ENCODE results near the gene KRT6B. TPM values are rescaled to one million over a fixed set of nuclear protein-coding genes. Genes with fewer than 3 reads are reported as not detected.
"Not testable (repeated sequence)": the region's sequence is repeated elsewhere in the genome, so short reads cannot be mapped to it uniquely, and the experiment has no call there.

The KRT6B gene
- total RNA-seq = not detected
- not detected for total RNA-seq (2013)

DNA sequence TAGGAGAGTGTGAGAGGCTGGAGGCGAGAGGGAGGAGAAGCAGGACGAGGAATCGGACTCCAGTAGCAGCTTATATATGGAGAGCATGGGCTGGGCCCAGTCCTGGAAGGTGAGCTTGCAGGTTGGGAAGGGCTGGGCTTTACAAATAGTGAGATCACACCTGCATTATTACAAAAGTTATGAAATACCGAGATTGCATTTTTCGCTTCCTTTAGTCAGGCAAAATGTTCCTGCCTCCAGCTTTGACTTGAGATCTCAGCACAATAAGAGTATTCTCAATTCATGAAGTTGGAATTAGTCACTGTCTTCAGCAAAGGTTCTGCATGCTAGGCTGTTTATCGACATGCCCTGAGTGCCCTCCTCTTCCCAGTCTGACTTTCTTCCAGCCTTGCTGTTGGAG is at the start of gene KRT6B:
TSS of gene KRT6B (minus strand) at position 46 of the 400 bp plus-strand sequence. CDS start 68 bp downstream, outside the sequence.
- Mint-ChIP-seq H3K4me3 (no peak within 1 kb of the TSS), H3K9me3 (no peaks in the 10 kb centered on the region), H3K36me3 (no peaks in the 10 kb centered on the region), H3K27ac (no peak within 1 kb of the TSS), H3K27me3 (ENCODE audit: low read depth in 2 of 2) (peaks cover 8 to 14% of the 10 kb centered on the region in 2 donors), H3K4me1 (peaks cover 20 to 33% of the 10 kb centered on the region in 2 donors)
- no peaks in the 10 kb centered on the region for H3K9me3 ChIP-seq (ENCODE audit: control insufficient read depth, insufficient read depth, low read length)
- ATAC-seq (no peak), DNase-seq (no peak)
- TF ChIP-seq, protein P1, sequence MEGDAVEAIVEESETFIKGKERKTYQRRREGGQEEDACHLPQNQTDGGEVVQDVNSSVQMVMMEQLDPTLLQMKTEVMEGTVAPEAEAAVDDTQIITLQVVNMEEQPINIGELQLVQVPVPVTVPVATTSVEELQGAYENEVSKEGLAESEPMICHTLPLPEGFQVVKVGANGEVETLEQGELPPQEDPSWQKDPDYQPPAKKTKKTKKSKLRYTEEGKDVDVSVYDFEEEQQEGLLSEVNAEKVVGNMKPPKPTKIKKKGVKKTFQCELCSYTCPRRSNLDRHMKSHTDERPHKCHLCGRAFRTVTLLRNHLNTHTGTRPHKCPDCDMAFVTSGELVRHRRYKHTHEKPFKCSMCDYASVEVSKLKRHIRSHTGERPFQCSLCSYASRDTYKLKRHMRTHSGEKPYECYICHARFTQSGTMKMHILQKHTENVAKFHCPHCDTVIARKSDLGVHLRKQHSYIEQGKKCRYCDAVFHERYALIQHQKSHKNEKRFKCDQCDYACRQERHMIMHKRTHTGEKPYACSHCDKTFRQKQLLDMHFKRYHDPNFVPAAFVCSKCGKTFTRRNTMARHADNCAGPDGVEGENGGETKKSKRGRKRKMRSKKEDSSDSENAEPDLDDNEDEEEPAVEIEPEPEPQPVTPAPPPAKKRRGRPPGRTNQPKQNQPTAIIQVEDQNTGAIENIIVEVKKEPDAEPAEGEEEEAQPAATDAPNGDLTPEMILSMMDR (IDR thresholded peaks at IDR 0.05) = no peak
- WGBS (ENCODE audit: insufficient coverage) = 93% methylated on average over 6 of the region's 6 CpGs
- no peak within 1 kb of the TSS for H3K27ac ChIP-seq (ENCODE audit: low read length)
- H3K27me3 ChIP-seq (ENCODE audit: control insufficient read depth, insufficient read depth, low read length) = peaks cover 2% of the 10 kb centered on the region
- H3K4me1 ChIP-seq (ENCODE audit: control insufficient read depth, insufficient read depth, low read length) = peaks cover 5% of the 10 kb centered on the region
- intact Hi-C loops (cut with micrococcal nuclease) = no loop called here
- H3K36me3 ChIP-seq (ENCODE audit: control insufficient read depth, insufficient read depth, low read length) = no peaks in the 10 kb centered on the region
- H3K4me3 ChIP-seq (ENCODE audit: low read length) = no peak within 1 kb of the TSS

DNA sequence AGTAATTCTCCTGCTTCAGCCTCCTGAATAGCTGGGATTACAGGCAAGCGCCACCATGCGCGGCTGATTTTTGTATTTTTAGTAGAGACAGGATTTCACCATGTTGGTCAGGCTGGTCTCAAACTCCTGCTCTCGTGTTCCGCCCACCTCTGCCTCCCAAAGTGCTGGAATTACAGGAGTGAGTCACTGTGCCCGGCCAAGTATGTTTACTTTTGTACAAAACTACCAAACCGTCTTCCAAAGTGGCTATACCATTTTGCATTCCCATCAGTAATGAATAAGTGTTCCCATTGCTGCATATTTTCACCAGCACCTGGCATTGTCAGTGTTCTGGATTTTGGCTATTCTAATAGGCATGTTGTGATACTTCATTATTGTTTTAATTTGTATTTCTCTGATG is 49.5 kb upstream of the KRT6B start:
- H3K4me1 ChIP-seq (ENCODE audit: control insufficient read depth, insufficient read depth, low read length) = no peaks in the 10 kb centered on the region
- DNase-seq (no peak), ATAC-seq (no peak)
- H3K27ac ChIP-seq (ENCODE audit: low read length) = no peak overlapping the region
- intact Hi-C loops (cut with micrococcal nuclease) = no loop called here
- H3K4me3 Mint-ChIP-seq = no peak overlapping the region
- 92% methylated on average over 7 of the region's 7 CpGs for WGBS (ENCODE audit: insufficient coverage)
- H3K4me3 ChIP-seq (ENCODE audit: low read length) = no peak overlapping the region
- H3K36me3 ChIP-seq (ENCODE audit: control insufficient read depth, insufficient read depth, low read length) = no peaks in the 10 kb centered on the region
- peaks cover 2% of the 10 kb centered on the region for H3K27me3 ChIP-seq (ENCODE audit: control insufficient read depth, insufficient read depth, low read length)
- TF ChIP-seq, protein P1 (IDR thresholded peaks at IDR 0.05) = no peak
- peaks cover 2 to 4% of the 10 kb centered on the region in 2 donors for H3K4me1 Mint-ChIP-seq
- H3K9me3 Mint-ChIP-seq = no peaks in the 10 kb centered on the region
- no peaks in the 10 kb centered on the region for H3K9me3 ChIP-seq (ENCODE audit: control insufficient read depth, insufficient read depth, low read length)
- H3K27ac Mint-ChIP-seq = no peak overlapping the region
- H3K36me3 Mint-ChIP-seq = peaks cover 5% of the 10 kb centered on the region
- H3K27me3 Mint-ChIP-seq (ENCODE audit: low read depth in 2 of 2) = peaks cover 16 to 32% of the 10 kb centered on the region in 2 donors

DNA sequence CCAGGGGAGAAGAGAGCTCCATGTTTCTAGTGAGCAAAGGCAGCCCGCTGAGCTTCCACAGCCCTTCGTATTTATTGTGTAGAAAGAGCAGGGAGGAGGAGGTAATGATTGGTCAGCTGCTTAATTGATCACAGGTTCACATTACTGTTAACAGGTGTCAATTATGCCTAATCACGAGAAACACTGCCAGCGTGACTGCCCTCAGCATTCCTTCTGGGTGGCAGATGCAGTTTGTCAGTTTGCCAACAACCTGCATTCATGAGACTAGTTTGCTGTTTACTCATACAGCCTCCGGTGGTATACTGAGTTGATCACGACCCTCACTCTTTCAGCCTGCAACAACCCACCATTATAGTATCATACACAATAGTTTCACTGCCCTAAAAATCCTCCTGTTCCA is 48.6 kb upstream of the KRT6B start:
- intact Hi-C loops (cut with micrococcal nuclease); DNase-seq; H3K9me3 ChIP-seq (ENCODE audit: control insufficient read depth, insufficient read depth, low read length); H3K36me3 Mint-ChIP-seq; H3K27ac ChIP-seq (ENCODE audit: low read length); ATAC-seq; H3K9me3 Mint-ChIP-seq; H3K4me1 Mint-ChIP-seq; H3K4me1 ChIP-seq (ENCODE audit: control insufficient read depth, insufficient read depth, low read length); H3K4me3 ChIP-seq (ENCODE audit: low read length); H3K36me3 ChIP-seq (ENCODE audit: control insufficient read depth, insufficient read depth, low read length); H3K4me3 Mint-ChIP-seq; H3K27ac Mint-ChIP-seq; H3K27me3 ChIP-seq (ENCODE audit: control insufficient read depth, insufficient read depth, low read length): not testable (repeated sequence)
- WGBS (ENCODE audit: insufficient coverage) = 90% methylated on average over 6 of the region's 6 CpGs
- peaks cover 17 to 23% of the 10 kb centered on the region in 2 donors for H3K27me3 Mint-ChIP-seq (ENCODE audit: low read depth in 2 of 2)

DNA sequence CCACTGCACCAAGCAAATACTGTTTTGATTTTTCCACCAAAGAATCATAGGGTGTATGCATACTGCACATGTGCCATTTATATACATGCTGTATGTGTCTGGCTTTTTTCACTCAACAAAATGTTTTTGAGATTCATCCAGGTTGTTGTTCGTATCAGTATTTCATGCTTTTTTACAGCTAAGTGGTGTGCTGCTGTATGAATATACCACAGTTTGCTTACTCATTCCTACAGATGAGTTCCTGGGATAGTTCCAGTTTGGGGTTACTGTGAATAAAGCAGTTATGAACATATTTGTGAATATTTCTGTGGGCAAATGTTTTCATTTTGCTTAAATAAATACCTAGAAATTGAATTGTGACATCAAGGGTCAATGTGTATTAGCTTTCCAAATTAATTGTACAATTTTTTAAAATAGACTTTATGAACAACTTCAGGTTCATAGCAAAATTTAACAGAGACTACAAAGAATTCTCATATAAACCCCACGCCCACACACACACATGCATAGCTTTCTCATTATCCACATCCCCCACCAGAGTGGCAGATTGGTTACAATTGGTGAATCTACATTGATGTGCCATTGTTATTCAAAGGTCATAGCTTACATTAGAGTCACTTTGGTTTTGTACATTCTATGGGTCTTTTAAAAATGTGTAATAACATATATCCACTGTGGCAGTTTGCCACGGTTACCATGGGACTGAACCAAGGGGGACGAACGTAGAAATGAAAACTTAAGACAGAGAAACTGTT is 48.0 kb upstream of the KRT6B start:
- Histone ChIP-seq H3K36me3 (ENCODE audit: control insufficient read depth, insufficient read depth, low read length) (no peaks in the 10 kb centered on the region), H3K27me3 (ENCODE audit: control insufficient read depth, insufficient read depth, low read length) (no peaks in the 10 kb centered on the region), H3K4me1 (ENCODE audit: control insufficient read depth, insufficient read depth, low read length) (no peaks in the 10 kb centered on the region), H3K9me3 (ENCODE audit: control insufficient read depth, insufficient read depth, low read length) (no peaks in the 10 kb centered on the region), H3K4me3 (ENCODE audit: low read length) (no peak overlapping the region), H3K27ac (ENCODE audit: low read length) (no peak overlapping the region)
- DNase-seq (no peak), ATAC-seq (no peak)
- TF ChIP-seq, protein P1 (IDR thresholded peaks at IDR 0.05) = no peak
- intact Hi-C loops (cut with micrococcal nuclease) = no loop called here
- WGBS (ENCODE audit: insufficient coverage) = 80% methylated on average over 5 of the region's 5 CpGs
- H3K4me3 Mint-ChIP-seq = no peak overlapping the region
- no peaks in the 10 kb centered on the region for H3K9me3 Mint-ChIP-seq
- peaks cover 0 to 5% of the 10 kb centered on the region in 2 donors for H3K4me1 Mint-ChIP-seq
- H3K36me3 Mint-ChIP-seq = peaks cover 5% of the 10 kb centered on the region
- peaks cover 19 to 20% of the 10 kb centered on the region in 2 donors for H3K27me3 Mint-ChIP-seq (ENCODE audit: low read depth in 2 of 2)
- no peak overlapping the region for H3K27ac Mint-ChIP-seq
